SHP77 (cell line): Measurements from ENCODE around the gene TMEM135.
A peak's percentile ranks its signal among the peaks of the same experiment; 100 is the strongest.
"Not testable (repeated sequence)": the region's sequence is repeated elsewhere in the genome, so short reads cannot be mapped to it uniquely, and the experiment has no call there.

Experiments used
- DNase-seq, 2 experiments: peaks; one replicate each; lab custom pipeline; 2025; lab: John Stamatoyannopoulos, UW

Gene TMEM135

GRCh38 chr11:87020764-87021365 lies 16.9 kb upstream of the TMEM135 start:
- DNase-seq = no peak

- DNase-seq = no peak
These were observed 15.5 kb upstream of the TMEM135 start for GRCh38 chr11:87022254-87022653.

- DNase-seq = no peak
These were observed 15.0 kb upstream of the TMEM135 start for GRCh38 chr11:87022738-87023137.

- DNase-seq = not testable (repeated sequence)
These were observed 11.3 kb upstream of the TMEM135 start for GRCh38 chr11:87026415-87026814.

GRCh38 chr11:87030458-87031054 lies 7.2 kb upstream of the TMEM135 start:
- no peak for DNase-seq

- DNase-seq = no peak
These were observed 6.1 kb upstream of the TMEM135 start for GRCh38 chr11:87031433-87032170.

GRCh38 chr11:87033561-87033960 lies 4.2 kb upstream of the TMEM135 start:
- no peak for DNase-seq

GRCh38 chr11:87035976-87036583 lies 1.7 kb upstream of the TMEM135 start:
- DNase-seq = no peak

GRCh38 chr11:87036756-87037449 lies 831 bp upstream of the TMEM135 start:
- DNase-seq = peak; percentile 18 to 40

GRCh38 chr11:87038235-87038977 lies 672 bp downstream of the TMEM135 start:
- DNase-seq = no peak

GRCh38 chr11:87039371-87039770 lies 1.6 kb downstream of the TMEM135 start:
- DNase-seq = no peak

GRCh38 chr11:87043894-87044293 lies 6.2 kb downstream of the TMEM135 start:
- no peak for DNase-seq

- DNase-seq = no peak
These were observed 9.1 kb downstream of the TMEM135 start for GRCh38 chr11:87046824-87047223.

- DNase-seq = no peak
These were observed 18.4 kb downstream of the TMEM135 start for GRCh38 chr11:87056091-87056490.

- no peak for DNase-seq
These were observed 20.0 kb downstream of the TMEM135 start for GRCh38 chr11:87057749-87058148.

GRCh38 chr11:87059596-87060390 lies 22.1 kb downstream of the TMEM135 start:
- no peak for DNase-seq

- no peak for DNase-seq
These were observed 24.0 kb downstream of the TMEM135 start for GRCh38 chr11:87061766-87062165.

- DNase-seq = no peak
These were observed 26.2 kb downstream of the TMEM135 start for GRCh38 chr11:87063982-87064381.

GRCh38 chr11:87072787-87073186 lies 35.1 kb downstream of the TMEM135 start:
- no peak for DNase-seq

GRCh38 chr11:87076260-87076783 lies 38.6 kb downstream of the TMEM135 start:
- no peak for DNase-seq
